ENCODE measurements around the gene SRC. TPM values are rescaled to one million over a fixed set of nuclear protein-coding genes. Genes with fewer than 3 reads are reported as not detected.
A peak's percentile ranks its signal among the peaks of the same experiment; 100 is the strongest.
"Not testable (repeated sequence)": the region's sequence is repeated elsewhere in the genome, so short reads cannot be mapped to it uniquely, and the experiment has no call there.

The SRC gene
- total RNA-seq, 1 donor from 2014 or later: 4.2 TPM

DNA sequence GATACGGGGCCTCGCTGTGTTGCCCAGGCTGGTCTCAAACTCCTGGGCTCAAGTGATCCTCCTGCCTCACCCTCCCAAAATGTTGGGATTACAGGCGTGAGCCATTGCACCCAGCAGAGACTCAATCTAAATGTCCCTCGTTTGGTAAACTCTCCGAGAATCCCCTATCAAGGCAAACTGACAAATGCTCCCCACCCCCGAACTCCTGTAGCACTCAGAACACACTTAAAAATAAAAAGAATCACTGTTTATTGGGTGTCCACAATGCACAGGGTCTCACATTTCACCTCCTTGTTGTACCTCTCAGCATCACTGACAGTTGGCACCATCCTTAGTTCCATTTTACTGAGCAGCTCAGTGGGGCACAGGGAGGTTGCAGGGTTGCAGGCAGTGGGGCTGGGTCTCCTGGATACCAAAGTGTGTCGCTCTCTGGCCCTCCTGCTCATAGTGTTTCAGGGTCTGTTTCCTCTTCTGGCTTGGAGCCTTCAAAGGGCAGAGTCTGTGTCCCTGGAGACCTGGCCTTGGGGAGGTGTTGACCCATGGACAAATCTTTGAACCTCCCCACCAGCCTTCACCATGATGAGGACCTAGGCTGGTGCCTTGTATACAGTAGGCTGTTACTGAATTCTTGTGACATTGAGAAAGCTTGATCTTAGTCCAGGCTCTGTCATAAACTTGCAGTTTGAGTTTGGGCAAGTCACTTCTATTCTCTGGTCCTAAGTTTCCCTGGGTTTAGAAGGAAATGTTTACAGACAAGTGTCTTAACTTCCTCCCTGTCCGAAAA, 8.5 kb upstream of the SRC start:
- no peak for DNase-seq
- H3K4me1 ChIP-seq: peaks cover 19% of the 10 kb centered on the region
- intact Hi-C loops (cut with micrococcal nuclease): no loop called here
- peak overlapping the region; percentile 72 for H3K27ac ChIP-seq (replicated peaks)
- H3K27me3 ChIP-seq (ENCODE audit: low read depth): no peaks in the 10 kb centered on the region
- TF ChIP-seq, protein P1, sequence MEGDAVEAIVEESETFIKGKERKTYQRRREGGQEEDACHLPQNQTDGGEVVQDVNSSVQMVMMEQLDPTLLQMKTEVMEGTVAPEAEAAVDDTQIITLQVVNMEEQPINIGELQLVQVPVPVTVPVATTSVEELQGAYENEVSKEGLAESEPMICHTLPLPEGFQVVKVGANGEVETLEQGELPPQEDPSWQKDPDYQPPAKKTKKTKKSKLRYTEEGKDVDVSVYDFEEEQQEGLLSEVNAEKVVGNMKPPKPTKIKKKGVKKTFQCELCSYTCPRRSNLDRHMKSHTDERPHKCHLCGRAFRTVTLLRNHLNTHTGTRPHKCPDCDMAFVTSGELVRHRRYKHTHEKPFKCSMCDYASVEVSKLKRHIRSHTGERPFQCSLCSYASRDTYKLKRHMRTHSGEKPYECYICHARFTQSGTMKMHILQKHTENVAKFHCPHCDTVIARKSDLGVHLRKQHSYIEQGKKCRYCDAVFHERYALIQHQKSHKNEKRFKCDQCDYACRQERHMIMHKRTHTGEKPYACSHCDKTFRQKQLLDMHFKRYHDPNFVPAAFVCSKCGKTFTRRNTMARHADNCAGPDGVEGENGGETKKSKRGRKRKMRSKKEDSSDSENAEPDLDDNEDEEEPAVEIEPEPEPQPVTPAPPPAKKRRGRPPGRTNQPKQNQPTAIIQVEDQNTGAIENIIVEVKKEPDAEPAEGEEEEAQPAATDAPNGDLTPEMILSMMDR (IDR thresholded peaks at IDR 0.05; ENCODE audit: borderline replicate concordance): no peak
- H3K9me3 ChIP-seq (replicated peaks): no peaks in the 10 kb centered on the region
- no peak overlapping the region for H3K4me3 ChIP-seq
- no peaks in the 10 kb centered on the region for H3K36me3 ChIP-seq

DNA sequence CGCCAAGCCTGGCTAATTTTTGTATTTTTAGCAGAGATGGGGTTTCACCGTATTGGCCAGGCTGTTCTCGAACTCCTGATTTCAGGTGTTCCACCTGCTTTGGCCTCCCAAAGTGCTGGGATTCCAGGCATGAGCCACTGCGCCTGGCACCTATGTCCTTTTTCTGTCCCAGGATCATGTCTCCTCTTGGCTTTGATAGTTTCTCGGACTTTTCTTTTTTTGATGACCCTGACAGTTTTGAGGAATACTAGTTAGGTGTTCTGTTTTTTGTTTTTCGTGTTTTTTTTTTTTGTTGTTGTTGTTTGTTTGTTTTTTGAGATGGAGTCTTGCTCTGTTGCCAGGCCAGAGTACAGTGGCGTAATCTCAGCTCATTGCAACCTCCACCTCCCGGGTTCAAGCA, 7.6 kb upstream of the SRC start:
- H3K27me3 ChIP-seq (ENCODE audit: low read depth); intact Hi-C loops (cut with micrococcal nuclease); H3K27ac ChIP-seq (replicated peaks); DNase-seq; H3K9me3 ChIP-seq (replicated peaks); H3K4me3 ChIP-seq; H3K36me3 ChIP-seq: not testable (repeated sequence)
- peaks cover 18% of the 10 kb centered on the region for H3K4me1 ChIP-seq

DNA sequence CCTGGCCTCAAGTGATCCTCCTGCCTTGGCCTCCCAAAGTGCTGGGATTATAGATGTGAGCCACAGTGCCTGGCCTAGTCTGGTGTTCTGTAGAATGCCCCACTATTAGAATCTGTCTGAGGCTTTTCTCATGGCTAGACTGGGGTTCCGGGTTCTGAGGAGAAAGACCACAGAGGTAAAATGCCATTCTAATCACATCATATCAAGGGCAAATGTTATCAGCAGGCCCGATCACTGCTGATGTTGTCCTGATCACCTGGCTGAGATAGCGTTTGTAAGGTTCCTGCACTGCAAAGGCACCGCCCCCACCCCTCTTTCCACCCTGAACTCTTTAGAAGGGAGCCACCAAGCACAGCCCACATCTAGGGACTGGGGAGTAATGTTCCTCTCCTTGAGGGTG, 6.7 kb upstream of the SRC start:
- TF ChIP-seq, protein P1 (IDR thresholded peaks at IDR 0.05; ENCODE audit: borderline replicate concordance): no peak
- no peak overlapping the region for H3K27ac ChIP-seq (replicated peaks)
- H3K4me1 ChIP-seq: peaks cover 18% of the 10 kb centered on the region
- no peak for DNase-seq
- intact Hi-C loops (cut with micrococcal nuclease): no loop called here
- no peaks in the 10 kb centered on the region for H3K9me3 ChIP-seq (replicated peaks)
- no peaks in the 10 kb centered on the region for H3K27me3 ChIP-seq (ENCODE audit: low read depth)
- H3K36me3 ChIP-seq: no peaks in the 10 kb centered on the region
- no peak overlapping the region for H3K4me3 ChIP-seq

DNA sequence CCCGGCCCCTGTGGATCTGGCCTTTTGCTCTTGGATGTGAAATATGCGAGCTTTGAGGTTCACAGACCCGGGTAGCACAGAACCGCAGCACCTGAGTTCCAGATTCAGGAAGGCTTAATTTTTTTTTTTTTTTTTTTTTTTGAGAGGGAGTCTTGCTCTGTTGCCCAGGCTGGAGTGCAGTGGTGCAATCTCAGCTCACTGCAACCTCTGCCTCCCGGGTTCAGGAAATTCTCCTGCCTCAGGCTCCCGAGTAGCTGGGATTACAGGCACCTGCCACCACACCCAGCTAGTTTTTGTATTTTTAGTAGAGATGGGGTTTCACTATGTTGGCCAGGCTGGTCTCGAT, 6.2 kb upstream of the SRC start:
- H3K36me3 ChIP-seq; H3K27ac ChIP-seq (replicated peaks); H3K4me3 ChIP-seq; DNase-seq; H3K9me3 ChIP-seq (replicated peaks); intact Hi-C loops (cut with micrococcal nuclease); H3K27me3 ChIP-seq (ENCODE audit: low read depth): not testable (repeated sequence)
- H3K4me1 ChIP-seq: peaks cover 18% of the 10 kb centered on the region

DNA sequence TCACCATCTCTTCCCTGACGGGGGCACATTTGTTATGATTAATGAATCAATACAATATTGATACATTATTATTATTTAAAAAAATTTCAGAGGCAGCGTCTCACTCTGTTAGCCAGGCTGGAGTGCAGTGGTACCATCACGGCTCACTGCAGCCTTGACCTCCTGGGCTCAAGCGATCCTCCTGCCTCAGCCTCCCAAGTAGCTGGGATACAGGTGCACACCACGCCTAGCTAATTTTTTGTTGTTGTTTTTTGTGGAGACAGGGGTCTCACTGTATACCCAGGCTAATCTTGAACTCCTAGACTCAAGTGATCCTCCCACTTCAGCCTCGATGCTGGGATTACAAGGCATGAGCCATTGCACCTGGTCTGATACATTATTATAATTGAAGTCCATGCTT, 4.9 kb upstream of the SRC start:
- TF ChIP-seq, protein P1 (IDR thresholded peaks at IDR 0.05; ENCODE audit: borderline replicate concordance): no peak
- no peak for DNase-seq
- no peaks in the 10 kb centered on the region for H3K27me3 ChIP-seq (ENCODE audit: low read depth)

DNA sequence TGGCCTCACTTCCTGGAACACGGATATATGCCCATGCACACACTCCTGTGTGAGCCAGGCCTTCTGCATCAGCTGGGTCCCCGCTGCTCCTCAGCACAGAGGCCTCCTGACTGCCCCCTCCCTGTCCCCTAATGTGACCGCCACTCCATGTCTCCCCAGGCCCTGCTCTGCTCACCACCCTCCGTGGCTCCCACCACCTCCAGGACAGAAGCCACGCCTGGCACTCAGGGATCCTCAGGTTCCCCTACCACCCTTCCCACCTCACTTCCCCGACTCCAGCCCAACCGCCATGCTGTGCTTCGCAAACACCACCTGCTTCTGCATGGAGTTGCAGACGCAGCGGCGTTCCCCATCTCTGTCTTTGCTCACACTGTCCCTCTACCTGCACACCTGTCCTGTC, 4.3 kb upstream of the SRC start:
- H3K4me3 ChIP-seq: no peak overlapping the region
- TF ChIP-seq, protein P1 (IDR thresholded peaks at IDR 0.05; ENCODE audit: borderline replicate concordance): no peak
- DNase-seq: no peak
- no peaks in the 10 kb centered on the region for H3K9me3 ChIP-seq (replicated peaks)
- peaks cover 23% of the 10 kb centered on the region for H3K4me1 ChIP-seq
- peaks cover 3% of the 10 kb centered on the region for H3K27me3 ChIP-seq (ENCODE audit: low read depth)
- no peaks in the 10 kb centered on the region for H3K36me3 ChIP-seq
- no peak overlapping the region for H3K27ac ChIP-seq (replicated peaks)
- intact Hi-C loops (cut with micrococcal nuclease): no loop called here

More for the DNA sequence above, 4.9 kb upstream of the SRC start:
- peaks cover 24% of the 10 kb centered on the region for H3K4me1 ChIP-seq
- H3K9me3 ChIP-seq (replicated peaks): no peaks in the 10 kb centered on the region
- no peak overlapping the region for H3K4me3 ChIP-seq
- intact Hi-C loops (cut with micrococcal nuclease): no loop called here
- H3K27ac ChIP-seq (replicated peaks): no peak overlapping the region
- H3K36me3 ChIP-seq: no peaks in the 10 kb centered on the region

Measured in left ventricle myocardium inferior (tissue), 1 donor.